Measurements from ENCODE around the gene FILIP1L.

GRCh38 chr3:100122321-100122720 is 8.0 kb upstream of the FILIP1L start:
- TF ChIP-seq EZH2 (IDR thresholded peaks at IDR 0.05; ENCODE audit: low read length): no peak
- no peak for TF ChIP-seq CTCF (optimal IDR thresholded peaks at IDR 0.05 in 1 of 3, IDR thresholded peaks at IDR 0.05 in 1 of 3, conservative IDR thresholded peaks at IDR 0.05 in 1 of 3; ENCODE audit: extremely low read depth in 1 of 3, insufficient read depth in 2 of 3, low read length in 3 of 3)

All from keratinocyte (primary cell).